ENCODE data around the gene LNX2. TPM values are rescaled to one million over a fixed set of nuclear protein-coding genes. Genes with fewer than 3 reads are reported as not detected.

The LNX2 gene
- total RNA-seq, 4 donors from 2014 or later, result 17.3 to 19.9 (median 17.8) TPM

DNA sequence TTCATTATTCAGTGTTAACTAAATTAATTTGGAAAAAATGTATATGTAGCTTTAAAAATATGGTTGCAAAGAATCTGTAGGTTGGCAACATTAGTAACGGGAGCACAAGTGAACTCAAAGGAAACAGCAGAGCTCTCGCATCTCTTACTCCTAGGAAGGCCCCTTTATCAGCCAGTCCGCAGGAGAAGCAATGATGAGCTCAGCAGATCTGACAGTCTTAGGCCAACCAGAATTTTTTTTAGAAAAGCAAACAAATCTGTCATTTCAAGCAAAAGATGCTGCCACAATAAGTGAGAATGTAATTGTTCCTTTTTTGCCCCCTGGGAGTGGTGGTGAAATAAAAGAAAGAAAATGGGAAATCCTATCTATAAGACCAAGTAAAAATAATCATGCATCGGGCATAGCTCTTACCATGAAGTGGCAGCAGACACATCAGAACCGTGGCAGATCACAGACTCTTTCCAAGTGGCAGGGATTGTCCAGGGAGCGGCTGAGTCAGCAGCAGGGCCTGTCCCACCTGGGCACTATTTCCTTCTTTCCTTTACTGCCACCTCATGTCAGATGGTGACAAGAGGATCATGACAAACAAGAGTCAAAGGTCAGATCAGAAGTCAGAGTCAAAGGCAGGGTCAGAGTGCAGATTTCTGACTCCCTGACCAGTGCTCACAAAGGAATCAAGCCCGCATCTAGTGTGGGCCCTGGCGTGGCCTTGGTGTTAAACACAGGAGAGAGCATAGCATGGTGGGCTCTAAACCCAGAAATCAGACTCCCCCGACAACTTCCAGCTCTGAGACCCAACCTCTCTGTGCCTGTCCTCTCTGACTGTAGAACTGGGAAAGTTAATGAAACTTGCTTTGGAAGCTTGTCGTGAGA is 86.0 kb downstream of the LNX2 start:
- Histone ChIP-seq H3K4me3 (replicated peaks in 1 of 3) (no peak overlapping the region), H3K36me3 (no peaks in the 10 kb centered on the region), H3K27me3 (no peaks in the 10 kb centered on the region), H3K9me3 (no peaks in the 10 kb centered on the region), H3K27ac (peak overlapping the region; percentile 61 to 76 (median 64)), H3K4me1 (peaks cover 32 to 37% of the 10 kb centered on the region in 2 donors)
- WGBS, 2 donors, result 53 to 56% methylated on average over 10 of the region's 10 CpGs
- TF ChIP-seq, protein P1, sequence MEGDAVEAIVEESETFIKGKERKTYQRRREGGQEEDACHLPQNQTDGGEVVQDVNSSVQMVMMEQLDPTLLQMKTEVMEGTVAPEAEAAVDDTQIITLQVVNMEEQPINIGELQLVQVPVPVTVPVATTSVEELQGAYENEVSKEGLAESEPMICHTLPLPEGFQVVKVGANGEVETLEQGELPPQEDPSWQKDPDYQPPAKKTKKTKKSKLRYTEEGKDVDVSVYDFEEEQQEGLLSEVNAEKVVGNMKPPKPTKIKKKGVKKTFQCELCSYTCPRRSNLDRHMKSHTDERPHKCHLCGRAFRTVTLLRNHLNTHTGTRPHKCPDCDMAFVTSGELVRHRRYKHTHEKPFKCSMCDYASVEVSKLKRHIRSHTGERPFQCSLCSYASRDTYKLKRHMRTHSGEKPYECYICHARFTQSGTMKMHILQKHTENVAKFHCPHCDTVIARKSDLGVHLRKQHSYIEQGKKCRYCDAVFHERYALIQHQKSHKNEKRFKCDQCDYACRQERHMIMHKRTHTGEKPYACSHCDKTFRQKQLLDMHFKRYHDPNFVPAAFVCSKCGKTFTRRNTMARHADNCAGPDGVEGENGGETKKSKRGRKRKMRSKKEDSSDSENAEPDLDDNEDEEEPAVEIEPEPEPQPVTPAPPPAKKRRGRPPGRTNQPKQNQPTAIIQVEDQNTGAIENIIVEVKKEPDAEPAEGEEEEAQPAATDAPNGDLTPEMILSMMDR (IDR thresholded peaks at IDR 0.05), result no peak
- no peak for TF ChIP-seq POLR2A (IDR thresholded peaks at IDR 0.05)
- DNase-seq, result peak; percentile 22 to 35
- intact Hi-C loops (cut with DNase I), result loop anchor here (10.0 kb wide), 2 partner anchors 90 to 120 kb away; partner anchors contain the start of genes LNX2 and POLR1D

DNA sequence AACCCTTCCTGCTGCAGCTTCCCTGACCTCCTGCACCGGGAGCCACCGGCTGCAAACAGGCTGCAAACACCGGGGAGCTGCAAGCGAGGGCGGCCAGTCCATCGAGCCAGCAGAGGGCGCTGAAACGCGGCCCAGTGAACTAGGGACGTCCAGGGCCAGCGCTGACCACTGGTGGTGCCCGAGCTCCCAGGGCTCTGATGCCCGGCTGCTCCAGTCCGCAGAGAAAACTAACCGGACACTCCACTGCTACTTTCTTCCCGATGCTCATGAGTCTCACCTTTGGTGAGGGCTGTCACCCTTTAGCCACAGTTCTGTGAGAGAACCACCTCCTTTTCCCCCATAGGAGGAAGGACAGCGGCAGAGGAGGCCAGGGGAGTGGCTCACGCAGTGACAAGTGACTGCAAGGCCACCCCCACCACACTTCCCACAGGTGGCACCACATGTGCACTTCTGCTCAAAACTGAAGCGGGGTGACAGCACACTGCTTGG is 87.1 kb downstream of the LNX2 start:
- 11 to 28% methylated on average over 5 to 17 of the region's 19 CpGs for WGBS, 2 donors
- no peak overlapping the region for H3K27ac ChIP-seq
- TF ChIP-seq POLR2A (IDR thresholded peaks at IDR 0.05), result no peak
- TF ChIP-seq, protein P1 (IDR thresholded peaks at IDR 0.05), result peak; percentile 80 to 97 (median 90)
- no peak overlapping the region for H3K4me3 ChIP-seq (replicated peaks in 1 of 3)
- no peaks in the 10 kb centered on the region for H3K9me3 ChIP-seq
- H3K4me1 ChIP-seq, result peaks cover 32 to 37% of the 10 kb centered on the region in 2 donors
- intact Hi-C loops (cut with DNase I), result loop anchor here (2.0 to 10.0 kb wide), 3 partner anchors 92 to 294 kb away; partner anchors contain the start of genes LNX2 and POLR1D
- H3K36me3 ChIP-seq, result no peaks in the 10 kb centered on the region
- no peaks in the 10 kb centered on the region for H3K27me3 ChIP-seq
- peak; percentile 87 to 93 for DNase-seq

DNA sequence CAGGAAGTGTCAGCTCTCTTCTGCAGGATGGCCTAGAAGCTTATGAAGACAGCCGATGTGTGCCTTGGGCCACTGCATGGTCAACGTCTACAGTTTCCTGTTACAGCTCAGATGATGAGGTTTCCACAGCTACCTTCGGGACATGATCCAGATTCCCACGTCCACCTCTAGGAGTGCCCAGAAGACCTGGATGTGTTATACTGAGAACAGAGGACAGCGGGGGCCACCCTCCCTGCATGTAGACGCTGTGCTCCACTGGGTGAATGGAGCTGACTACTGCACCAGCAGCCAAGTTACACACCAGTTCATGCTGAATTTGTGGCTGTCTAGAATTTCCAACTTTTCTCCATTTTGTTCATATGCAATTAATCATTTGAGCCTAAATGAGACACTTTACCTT is 91.4 kb downstream of the LNX2 start:
- H3K27me3 ChIP-seq, result no peaks in the 10 kb centered on the region
- no peaks in the 10 kb centered on the region for H3K9me3 ChIP-seq
- intact Hi-C loops (cut with DNase I), result no loop called here
- no peak overlapping the region for H3K4me3 ChIP-seq (replicated peaks in 1 of 3)
- H3K36me3 ChIP-seq, result no peaks in the 10 kb centered on the region
- 73 to 92% methylated on average over 5 to 6 of the region's 6 CpGs for WGBS, 2 donors
- peaks cover 7 to 9% of the 10 kb centered on the region in 2 donors for H3K4me1 ChIP-seq
- TF ChIP-seq POLR2A (IDR thresholded peaks at IDR 0.05), result no peak
- H3K27ac ChIP-seq, result no peak overlapping the region
- no peak for DNase-seq

DNA sequence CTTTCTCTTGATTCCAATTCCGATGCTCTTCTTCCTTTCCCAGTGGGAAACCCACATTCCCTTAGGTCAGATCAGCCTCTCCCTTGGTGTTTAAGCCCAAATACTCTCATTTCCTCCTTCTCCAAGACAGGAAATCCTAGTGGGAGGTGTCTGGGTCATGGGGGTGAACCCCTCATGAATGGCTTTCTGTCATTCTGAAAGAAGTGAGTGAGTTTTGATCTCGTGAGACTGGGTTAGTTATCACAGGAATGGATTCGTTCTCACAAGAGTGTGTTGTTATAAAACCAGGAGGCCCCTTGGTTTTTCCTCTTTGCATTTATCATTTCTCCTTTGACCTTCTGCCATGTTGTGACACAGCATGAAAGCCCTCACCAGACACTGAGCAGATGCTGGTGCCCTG is 93.8 kb downstream of the LNX2 start:
- intact Hi-C loops (cut with DNase I), result no loop called here
- DNase-seq, result no peak
- no peak overlapping the region for H3K27ac ChIP-seq
- no peaks in the 10 kb centered on the region for H3K27me3 ChIP-seq
- no peaks in the 10 kb centered on the region for H3K36me3 ChIP-seq
- no peak overlapping the region for H3K4me3 ChIP-seq (replicated peaks in 1 of 3)
- TF ChIP-seq POLR2A (IDR thresholded peaks at IDR 0.05), result no peak
- TF ChIP-seq, protein P1 (IDR thresholded peaks at IDR 0.05), result no peak
- 43 to 60% methylated on average over 3 of the region's 3 CpGs for whole genome bisulfite sequencing, 2 donors
- no peaks in the 10 kb centered on the region for H3K4me1 ChIP-seq
- no peaks in the 10 kb centered on the region for H3K9me3 ChIP-seq

DNA sequence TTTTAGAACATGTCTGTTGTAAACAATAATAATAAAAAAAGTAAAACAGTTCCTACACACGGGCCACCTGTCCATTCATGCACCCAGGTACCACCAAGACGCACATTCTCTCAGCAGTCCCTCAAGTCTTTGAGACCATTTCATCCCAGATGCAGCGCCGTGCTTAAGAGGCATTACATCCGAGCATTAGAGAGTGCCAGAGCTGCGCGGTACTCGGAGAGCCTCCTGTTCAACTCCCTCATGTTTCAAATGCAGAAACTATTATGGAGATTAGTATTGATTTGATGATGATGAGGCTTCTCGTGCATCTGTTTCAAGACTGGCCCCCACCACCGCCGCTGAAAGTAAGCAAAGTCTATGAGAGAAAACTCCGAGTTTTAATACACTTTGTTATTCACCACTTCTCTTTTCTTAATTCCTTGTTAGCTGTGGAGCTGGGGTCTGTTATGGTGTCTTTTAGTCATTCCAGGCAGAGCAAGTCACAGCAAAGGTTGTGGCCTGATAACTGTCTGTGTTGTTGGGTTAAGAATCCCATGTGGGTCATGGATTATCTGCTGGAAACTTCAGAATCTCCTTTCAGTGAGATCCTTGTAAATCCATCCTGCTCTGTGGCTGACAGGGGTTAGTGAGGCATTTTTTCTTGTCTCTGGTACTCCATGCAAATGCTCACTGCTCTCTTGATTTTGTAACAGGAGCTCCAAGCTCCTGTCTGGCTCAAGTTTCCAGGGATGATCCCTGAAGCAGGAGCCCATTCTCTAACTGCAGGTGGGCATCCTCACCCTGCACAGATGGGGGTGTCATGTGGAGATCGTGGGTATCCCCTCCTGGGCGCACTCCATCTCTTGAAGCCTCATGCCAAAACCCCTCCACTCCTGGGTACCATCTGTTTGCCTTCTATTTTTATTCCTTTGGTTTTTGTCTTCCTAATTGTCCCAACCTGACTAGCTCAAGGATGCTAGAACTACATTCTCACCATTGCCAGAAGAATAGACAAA is 95.1 kb downstream of the LNX2 start:
- no peaks in the 10 kb centered on the region for H3K4me1 ChIP-seq
- no peak overlapping the region for H3K27ac ChIP-seq
- intact Hi-C loops (cut with DNase I), result no loop called here
- no peaks in the 10 kb centered on the region for H3K27me3 ChIP-seq
- no peak overlapping the region for H3K4me3 ChIP-seq (replicated peaks in 1 of 3)
- no peaks in the 10 kb centered on the region for H3K36me3 ChIP-seq
- WGBS, 2 donors, result 83 to 85% methylated on average over 14 of the region's 14 CpGs
- TF ChIP-seq, protein P1 (IDR thresholded peaks at IDR 0.05), result no peak
- no peak for TF ChIP-seq POLR2A (IDR thresholded peaks at IDR 0.05)
- H3K9me3 ChIP-seq, result no peaks in the 10 kb centered on the region
- DNase-seq, result no peak

Measured in thyroid gland (tissue), 4 donors.